ENCODE measurements around the gene LONP1.
"Not testable (repeated sequence)": the region's sequence is repeated elsewhere in the genome, so short reads cannot be mapped to it uniquely, and the experiment has no call there.

Gene LONP1

GRCh38 chr19:5695649-5696195 lies 24.2 kb downstream of the LONP1 start:
- DNase-seq = no peak
- intact Hi-C loops (cut with DNase I) = no loop called here

- no peak for DNase-seq
- intact Hi-C loops (cut with DNase I) = no loop called here
Measured at GRCh38 chr19:5694956-5695648, 24.8 kb downstream of the LONP1 start.

- intact Hi-C loops (cut with DNase I) = no loop called here
Measured at GRCh38 chr19:5694167-5694955, 25.6 kb downstream of the LONP1 start.

GRCh38 chr19:5693195-5694166 lies 26.5 kb downstream of the LONP1 start:
- intact Hi-C loops (cut with DNase I) = no loop called here
- DNase-seq = no peak

More at GRCh38 chr19:5694167-5694955, 25.6 kb downstream of the LONP1 start:
- DNase-seq = no peak

GRCh38 chr19:5692723-5693194 lies 27.2 kb downstream of the LONP1 start:
- intact Hi-C loops (cut with DNase I) = no loop called here
- no peak for DNase-seq

- intact Hi-C loops (cut with DNase I) = no loop called here
- DNase-seq = peak in 4 of 42 donors; percentile 12 to 45 (median 33)
Measured at GRCh38 chr19:5691822-5692722, 27.9 kb downstream of the LONP1 start.

GRCh38 chr19:5690955-5691821 lies 28.8 kb downstream of the LONP1 start:
- intact Hi-C loops (cut with DNase I) = no loop called here
- DNase-seq = peak in 27 of 42 donors; percentile 15 to 72 (median 35)

GRCh38 chr19:5690125-5690954 lies 29.6 kb downstream of the LONP1 start, which contains the start of gene RPL36:
RPL36 (plus strand) TSS chr19:5690295; CDS start chr19:5690508, 213 bp downstream.
- DNase-seq = peak; percentile 91 to 99 (median 96)
- intact Hi-C loops (cut with DNase I) = no loop called here

GRCh38 chr19:5688262-5688881 lies 31.6 kb downstream of the LONP1 start:
- intact Hi-C loops (cut with DNase I); DNase-seq: not testable (repeated sequence)

GRCh38 chr19:5687360-5688198 lies 32.4 kb downstream of the LONP1 start:
- no peak for DNase-seq
- intact Hi-C loops (cut with DNase I) = no loop called here

GRCh38 chr19:5686647-5687359 lies 33.1 kb downstream of the LONP1 start:
- peak; percentile 82 to 96 (median 92) for DNase-seq
- intact Hi-C loops (cut with DNase I) = no loop called here

- intact Hi-C loops (cut with DNase I) = no loop called here
- peak in 1 of 42 donors; percentile 44 for DNase-seq
Measured at GRCh38 chr19:5686326-5686646, 33.7 kb downstream of the LONP1 start.

GRCh38 chr19:5684694-5685430 lies 35.1 kb downstream of the LONP1 start:
- no peak for DNase-seq
- intact Hi-C loops (cut with DNase I) = loop anchor here (5.0 kb wide), 1 partner anchor 63 kb away; the partner anchor contains the start of genes SAFB and SAFB2
